GM23338 (cell line): Measurements from ENCODE around the gene RSPH1. TPM values are rescaled to one million over a fixed set of nuclear protein-coding genes. Genes with fewer than 3 reads are reported as not detected.
A peak's percentile ranks its signal among the peaks of the same experiment; 100 is the strongest.

Experiments used
- ATAC-seq: fragments of 200-7000 bp; cut with Tn5 transposase; 3 replicates; pipeline ENCODE4 v1.9.1; 2020
- DNase-seq: peaks from one replicate; pipeline ENCODE4 v3.0.0-alpha.2; 2015; ENCODE audit warnings: low spot score
- H2AFZ ChIP-seq: fragments of 200-600 bp; sonication (generic); 2 replicates; pipeline ENCODE4 v1.8.0; 2016; ENCODE audit warnings: antibody characterized with exemption, mild to moderate bottlenecking, moderate library complexity
- H3F3A ChIP-seq: fragments of 200-600 bp; sonication (generic); replicated peaks from 2 replicates; pipeline ENCODE4 v1.8.0; 2017; ENCODE audit warnings: antibody characterized with exemption, mixed run types, low read depth
- H3K27ac ChIP-seq: fragments of 200-600 bp; sonication (generic); 2 replicates; pipeline ENCODE4 v1.6.1; 2016; ENCODE audit warnings: low read depth
- H3K27me3 ChIP-seq: fragments of 200-600 bp; sonication (generic); 2 replicates; pipeline ENCODE4 v1.8.0; 2016; ENCODE audit warnings: mild to moderate bottlenecking, mixed run types, moderate library complexity; ENCODE audit not compliant: insufficient read depth
- H3K36me3 ChIP-seq: fragments of 200-600 bp; sonication (generic); 2 replicates; pipeline ENCODE4 v1.8.0; 2016; ENCODE audit warnings: mild to moderate bottlenecking; ENCODE audit not compliant: insufficient read depth
- H3K4me1 ChIP-seq: fragments of 200-600 bp; sonication (generic); 2 replicates; pipeline ENCODE4 v1.8.0; 2016; ENCODE audit warnings: mild to moderate bottlenecking, moderate library complexity; ENCODE audit not compliant: insufficient read depth
- H3K4me2 ChIP-seq: fragments of 200-600 bp; sonication (generic); 2 replicates; pipeline ENCODE4 v1.7.1; 2017; ENCODE audit warnings: mixed run types
- H3K4me3 ChIP-seq: fragments of 200-600 bp; sonication (generic); 2 replicates; pipeline ENCODE4 v1.6.1; 2016; ENCODE audit warnings: mixed run types
- H3K79me2 ChIP-seq: fragments of 200-600 bp; sonication (generic); replicated peaks from 2 replicates; pipeline ENCODE4 v1.8.0; 2017; ENCODE audit warnings: mild to moderate bottlenecking; ENCODE audit not compliant: insufficient read depth
- H3K9me2 ChIP-seq: fragments of 200-600 bp; sonication (generic); 2 replicates; pipeline ENCODE4 v1.8.0; 2017; ENCODE audit not compliant: insufficient read depth
- H4K20me1 ChIP-seq: fragments of 200-600 bp; sonication (generic); replicated peaks from 2 replicates; pipeline ENCODE4 v1.8.0; 2017; ENCODE audit warnings: mild to moderate bottlenecking; ENCODE audit not compliant: insufficient read depth
- H3K27ac Mint-ChIP-seq: 2 replicates; pipeline ENCODE4 v1.8.0; 2020; ENCODE audit warnings: inconsistent platforms, mild to moderate bottlenecking, moderate library complexity, mixed read lengths
- H3K27me3 Mint-ChIP-seq: 3 replicates; pipeline ENCODE4 v1.8.0; 2022; ENCODE audit warnings: low read depth, mild to moderate bottlenecking, moderate library complexity, mixed read lengths, inconsistent platforms; ENCODE audit not compliant: insufficient read depth, poor library complexity
- H3K36me3 Mint-ChIP-seq: 3 replicates; pipeline ENCODE4 v1.8.0; 2021; ENCODE audit warnings: low read depth, mild to moderate bottlenecking, inconsistent platforms, moderate library complexity, mixed read lengths
- H3K4me1 Mint-ChIP-seq: 3 replicates; pipeline ENCODE4 v1.8.0; 2020; ENCODE audit warnings: mild to moderate bottlenecking, inconsistent platforms, mixed read lengths
- H3K4me3 Mint-ChIP-seq: 3 replicates; pipeline ENCODE4 v1.8.0; 2021; ENCODE audit warnings: moderate library complexity, mild to moderate bottlenecking, inconsistent platforms, mixed read lengths
- H3K9me3 Mint-ChIP-seq: 3 replicates; pipeline ENCODE4 v1.8.0; 2020; ENCODE audit warnings: moderate library complexity, mild to moderate bottlenecking, inconsistent platforms, mixed read lengths
- CREB1 ChIP-seq: fragments of 250-450 bp; sonication (Bioruptor Pico); IDR thresholded peaks from 2 replicates; pipeline ENCODE4 v1.5.0; 2020; ENCODE audit warnings: low read depth, mild to moderate bottlenecking, moderate library complexity
- EZH2phosphoT487 ChIP-seq: fragments of 200-600 bp; sonication (generic); IDR thresholded peaks from one replicate; pipeline ENCODE4 v1.8.1; 2018; ENCODE audit warnings: antibody characterized with exemption; ENCODE audit not compliant: unreplicated experiment
- JUNB ChIP-seq: IDR thresholded peaks from one replicate; pipeline ENCODE4 v1.6.1; 2016; ENCODE audit warnings: antibody characterized with exemption; ENCODE audit not compliant: unreplicated experiment
- POLR2AphosphoS5 ChIP-seq: IDR thresholded peaks from 2 replicates; pipeline ENCODE4 v1.6.1; 2016; ENCODE audit warnings: antibody characterized with exemption, low read depth
- STAT1 ChIP-seq: IDR thresholded peaks from one replicate; pipeline ENCODE4 v1.6.1; 2016; ENCODE audit warnings: antibody characterized with exemption; ENCODE audit not compliant: unreplicated experiment
- ZNF114 ChIP-seq: fragments of 250-450 bp; sonication (Bioruptor Pico); IDR thresholded peaks from 2 replicates; pipeline ENCODE4 v1.5.0; 2020; ENCODE audit warnings: mild to moderate bottlenecking, moderate library complexity
- polyA plus RNA-seq: library from polyadenylated mRNA; unstranded; fragments of >200 nt; fragmentation: Nextera tagmentation; extraction: Ambion mirVana; gene quantifications from 2 replicates; pipeline ENCODE4 v1.2.1, GENCODE V29; 2016
- total RNA-seq: library from RNA; depleted of rRNA; stranded (reverse); fragments of >200 nt; shearing (Covaris generic); gene quantifications from 2 replicates; pipeline ENCODE4 v1.2.3, GENCODE V29; 2014
- TF ChIP-seq, protein P1 (sequence below), 2 experiments: fragments of 200-600 bp in 1 of 2; sonication (generic) in 1 of 2; conservative IDR thresholded peaks; 2 replicates each; pipeline versions ENCODE4 v1.5.1 to v1.6.1; 2016 to 2017; ENCODE audit warnings: antibody characterized with exemption in 2 of 2, low read depth in 2 of 2, mild to moderate bottlenecking in 2 of 2, moderate library complexity in 1 of 2
- TF ChIP-seq, protein P2 (sequence below): IDR thresholded peaks from 2 replicates; pipeline ENCODE4 v1.6.1; 2016; ENCODE audit warnings: antibody characterized with exemption

RSPH1 gene
- total and polyA plus RNA-seq, 2 experiments from 2014 or later: 0.23 TPM; not detected in 1

DNA sequence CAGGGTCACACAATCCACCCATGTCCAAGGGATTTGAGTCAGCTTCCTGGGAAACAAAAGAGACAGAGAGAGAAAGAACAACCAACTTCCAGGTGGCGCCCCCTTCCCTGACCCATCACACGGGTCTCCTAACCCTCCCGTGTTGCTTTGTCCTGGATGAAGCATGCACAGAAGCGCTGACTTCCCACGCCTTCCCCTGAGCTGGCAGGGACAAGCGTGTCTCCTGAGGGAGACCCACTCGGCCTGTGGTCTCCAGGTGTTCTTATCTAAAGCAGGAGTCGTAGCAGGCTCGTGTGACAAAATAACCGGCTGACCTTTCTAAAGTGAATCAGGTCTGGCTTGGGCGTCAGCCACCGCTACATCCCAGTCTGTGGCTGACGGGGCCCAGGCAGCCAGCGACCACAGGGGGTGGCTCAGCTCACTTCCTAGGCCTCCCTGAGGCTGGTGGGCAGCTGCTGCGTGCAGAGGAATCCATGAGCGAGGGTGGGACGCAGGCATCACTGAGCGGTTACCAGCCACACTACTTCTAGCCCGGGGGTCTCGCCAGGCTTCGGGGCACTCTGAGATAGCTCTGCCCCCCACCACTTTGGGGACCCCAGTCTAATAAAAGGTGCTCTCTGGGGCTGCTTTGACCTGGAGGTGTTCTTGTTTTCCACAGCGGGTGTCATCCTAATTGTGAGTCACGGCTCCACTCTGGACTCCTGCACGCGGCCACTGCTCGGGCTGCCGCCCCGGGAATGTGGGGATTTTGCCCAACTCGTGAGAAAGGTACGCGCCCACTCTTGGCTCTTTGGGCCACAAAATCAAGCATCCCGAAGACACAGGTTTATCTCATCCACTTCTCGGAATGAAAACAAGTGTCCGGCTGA lies 51.9 kb downstream of the RSPH1 start:
- Histone ChIP-seq H3K4me2 (no peak overlapping the region), H3K27ac (no peak overlapping the region), H3K9me2 (no peaks in the 10 kb centered on the region), H3K36me3 (no peaks in the 10 kb centered on the region), H3K4me3 (no peak overlapping the region), H3K27me3 (no peaks in the 10 kb centered on the region), H4K20me1 (no peaks in the 10 kb centered on the region), H3K79me2 (no peaks in the 10 kb centered on the region), H3K4me1 (no peaks in the 10 kb centered on the region), H2AFZ (no peak overlapping the region; the same call in 1 of the 2 replicates), H3F3A (no peaks in the 10 kb centered on the region)
- TF ChIP-seq, protein P1, sequence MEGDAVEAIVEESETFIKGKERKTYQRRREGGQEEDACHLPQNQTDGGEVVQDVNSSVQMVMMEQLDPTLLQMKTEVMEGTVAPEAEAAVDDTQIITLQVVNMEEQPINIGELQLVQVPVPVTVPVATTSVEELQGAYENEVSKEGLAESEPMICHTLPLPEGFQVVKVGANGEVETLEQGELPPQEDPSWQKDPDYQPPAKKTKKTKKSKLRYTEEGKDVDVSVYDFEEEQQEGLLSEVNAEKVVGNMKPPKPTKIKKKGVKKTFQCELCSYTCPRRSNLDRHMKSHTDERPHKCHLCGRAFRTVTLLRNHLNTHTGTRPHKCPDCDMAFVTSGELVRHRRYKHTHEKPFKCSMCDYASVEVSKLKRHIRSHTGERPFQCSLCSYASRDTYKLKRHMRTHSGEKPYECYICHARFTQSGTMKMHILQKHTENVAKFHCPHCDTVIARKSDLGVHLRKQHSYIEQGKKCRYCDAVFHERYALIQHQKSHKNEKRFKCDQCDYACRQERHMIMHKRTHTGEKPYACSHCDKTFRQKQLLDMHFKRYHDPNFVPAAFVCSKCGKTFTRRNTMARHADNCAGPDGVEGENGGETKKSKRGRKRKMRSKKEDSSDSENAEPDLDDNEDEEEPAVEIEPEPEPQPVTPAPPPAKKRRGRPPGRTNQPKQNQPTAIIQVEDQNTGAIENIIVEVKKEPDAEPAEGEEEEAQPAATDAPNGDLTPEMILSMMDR (conservative IDR thresholded peaks at IDR 0.05; ENCODE audit: low read depth in 2 of 2): 0 out of 4 replicates have a peak, but pooled peaks of 1 of the 2 experiments have one; percentile 7
- no peak for TF ChIP-seq CREB1 (CRISPR knock-in tag)
- Mint-ChIP-seq H3K27ac (no peak overlapping the region), H3K4me3 (no peak overlapping the region), H3K9me3 (no peaks in the 10 kb centered on the region), H3K27me3 (peaks cover 15% of the 10 kb centered on the region), H3K4me1 (0 out of 3 replicates have a peak, but pooled peaks cover 2% of the 10 kb centered on the region), H3K36me3 (no peaks in the 10 kb centered on the region)
- ATAC-seq (peak; percentile 44; the same call in 2 of the 3 replicates), DNase-seq (no peak)

DNA sequence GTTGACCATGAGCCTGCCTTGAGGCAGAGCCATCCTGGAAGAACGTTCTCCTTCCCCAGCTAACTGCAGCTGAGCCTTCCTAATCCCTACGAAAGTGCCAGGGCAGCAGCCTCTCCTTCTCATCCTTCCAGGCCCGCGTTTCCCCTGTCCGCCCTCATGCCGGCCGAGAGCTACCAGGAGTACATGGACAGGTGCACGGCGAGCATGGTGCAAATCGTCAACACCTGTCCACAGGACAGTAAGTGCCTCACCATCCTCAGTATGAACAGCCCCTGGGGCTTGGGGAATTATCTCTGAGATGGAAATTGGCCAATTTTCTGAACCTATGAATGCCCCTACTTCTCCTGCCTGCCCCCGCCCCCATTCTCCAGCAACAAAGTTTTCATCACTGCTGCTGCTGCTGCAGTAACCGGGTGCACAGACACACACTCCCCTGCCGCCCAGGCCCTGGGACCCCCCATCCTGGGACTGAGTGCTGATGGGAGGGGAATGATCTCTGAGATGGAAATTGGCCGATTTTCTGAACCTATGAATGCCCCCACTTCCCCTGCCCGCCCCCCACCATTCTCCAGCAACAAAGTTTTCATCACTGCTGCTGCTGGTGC lies 52.7 kb downstream of the RSPH1 start:
- Mint-ChIP-seq H3K27me3 (peaks cover 15% of the 10 kb centered on the region), H3K36me3 (no peaks in the 10 kb centered on the region), H3K9me3 (no peaks in the 10 kb centered on the region), H3K27ac (no peak overlapping the region), H3K4me1 (0 out of 3 replicates have a peak, but pooled peaks cover 2% of the 10 kb centered on the region), H3K4me3 (no peak overlapping the region)
- no peak overlapping the region for H3K4me2 ChIP-seq
- H3K9me2 ChIP-seq: no peaks in the 10 kb centered on the region
- no peak for ATAC-seq
- no peaks in the 10 kb centered on the region for H3F3A ChIP-seq
- no peak overlapping the region for H3K4me3 ChIP-seq
- no peak overlapping the region for H3K27ac ChIP-seq
- no peaks in the 10 kb centered on the region for H4K20me1 ChIP-seq
- H3K36me3 ChIP-seq: no peaks in the 10 kb centered on the region
- H2AFZ ChIP-seq: no peak overlapping the region
- H3K79me2 ChIP-seq: no peaks in the 10 kb centered on the region
- H3K27me3 ChIP-seq: no peaks in the 10 kb centered on the region
- no peak for TF ChIP-seq JUNB
- no peak for TF ChIP-seq EZH2phosphoT487
- TF ChIP-seq, protein P2, sequence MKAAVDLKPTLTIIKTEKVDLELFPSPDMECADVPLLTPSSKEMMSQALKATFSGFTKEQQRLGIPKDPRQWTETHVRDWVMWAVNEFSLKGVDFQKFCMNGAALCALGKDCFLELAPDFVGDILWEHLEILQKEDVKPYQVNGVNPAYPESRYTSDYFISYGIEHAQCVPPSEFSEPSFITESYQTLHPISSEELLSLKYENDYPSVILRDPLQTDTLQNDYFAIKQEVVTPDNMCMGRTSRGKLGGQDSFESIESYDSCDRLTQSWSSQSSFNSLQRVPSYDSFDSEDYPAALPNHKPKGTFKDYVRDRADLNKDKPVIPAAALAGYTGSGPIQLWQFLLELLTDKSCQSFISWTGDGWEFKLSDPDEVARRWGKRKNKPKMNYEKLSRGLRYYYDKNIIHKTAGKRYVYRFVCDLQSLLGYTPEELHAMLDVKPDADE: no peak
- no peak for TF ChIP-seq STAT1
- no peak for TF ChIP-seq POLR2AphosphoS5
- TF ChIP-seq ZNF114 (CRISPR knock-in tag): no peak
- no peak for DNase-seq
- no peaks in the 10 kb centered on the region for H3K4me1 ChIP-seq
